Choroid plexus epithelial cell (primary cell): ENCODE results near the gene KCNMA1.
"Not testable (repeated sequence)": the region's sequence is repeated elsewhere in the genome, so short reads cannot be mapped to it uniquely, and the experiment has no call there.

ENCODE experiments used
- DNase-seq: peaks from one replicate; pipeline ENCODE4 v3.0.0-alpha.2; 2010; ENCODE audit warnings: low read depth
- H3K4me3 ChIP-seq: 2 replicates; pipeline ENCODE4 v1.5.1; 2011; ENCODE audit warnings: low read depth, mild to moderate bottlenecking, control low read depth, low read length, moderate library complexity
- CTCF ChIP-seq: conservative IDR thresholded peaks from 2 replicates; pipeline ENCODE4 v1.5.1; 2011; ENCODE audit warnings: low read depth, mild to moderate bottlenecking, control low read depth, inconsistent platforms, low read length, moderate library complexity

Gene KCNMA1

GRCh38 chr10:77637532-77638320 is at the start of gene KCNMA1:
TSS of gene KCNMA1 (minus strand) at chr10:77637808.
- no peak for DNase-seq
- no peak for TF ChIP-seq CTCF
- H3K4me3 ChIP-seq, result peak within 1 kb of the TSS; percentile 54

GRCh38 chr10:77686650-77687417 is 49.2 kb upstream of the KCNMA1 start:
- H3K4me3 ChIP-seq, result no peak overlapping the region
- DNase-seq, result no peak
- no peak for TF ChIP-seq CTCF

- DNase-seq, result no peak
- H3K4me3 ChIP-seq, result no peak overlapping the region
- TF ChIP-seq CTCF, result no peak
Observed at GRCh38 chr10:77686096-77686495, 48.5 kb upstream of the KCNMA1 start.

- no peak for DNase-seq
- H3K4me3 ChIP-seq, result no peak overlapping the region
- no peak for TF ChIP-seq CTCF
Observed at GRCh38 chr10:77685432-77685831, 47.8 kb upstream of the KCNMA1 start.

- not testable (repeated sequence) for DNase-seq, H3K4me3 ChIP-seq
Observed at GRCh38 chr10:77683088-77683432, 45.5 kb upstream of the KCNMA1 start.

GRCh38 chr10:77682393-77683087 is 44.9 kb upstream of the KCNMA1 start:
- no peak for TF ChIP-seq CTCF
- H3K4me3 ChIP-seq, result no peak overlapping the region
- no peak for DNase-seq

GRCh38 chr10:77681839-77682238 is 44.2 kb upstream of the KCNMA1 start:
- no peak for TF ChIP-seq CTCF
- no peak overlapping the region for H3K4me3 ChIP-seq
- DNase-seq, result no peak
